MM.1S (cell line): ENCODE measurements around the gene BCR.

Experiments used
- EZH2 ChIP-seq: fragments of 300-600 bp; sonication (generic); optimal IDR thresholded peaks from 2 replicates; pipeline ENCODE3; 2017; ENCODE audit warnings: low read depth, mild to moderate bottlenecking, antibody characterized with exemption, low read length, mixed read lengths
- TF ChIP-seq, protein P1 (sequence below): fragments of 300-600 bp; sonication (generic); IDR thresholded peaks from 2 replicates; pipeline ENCODE4 v1.5.1; 2016; ENCODE audit warnings: antibody characterized with exemption, low read length, mixed read lengths

DNA sequence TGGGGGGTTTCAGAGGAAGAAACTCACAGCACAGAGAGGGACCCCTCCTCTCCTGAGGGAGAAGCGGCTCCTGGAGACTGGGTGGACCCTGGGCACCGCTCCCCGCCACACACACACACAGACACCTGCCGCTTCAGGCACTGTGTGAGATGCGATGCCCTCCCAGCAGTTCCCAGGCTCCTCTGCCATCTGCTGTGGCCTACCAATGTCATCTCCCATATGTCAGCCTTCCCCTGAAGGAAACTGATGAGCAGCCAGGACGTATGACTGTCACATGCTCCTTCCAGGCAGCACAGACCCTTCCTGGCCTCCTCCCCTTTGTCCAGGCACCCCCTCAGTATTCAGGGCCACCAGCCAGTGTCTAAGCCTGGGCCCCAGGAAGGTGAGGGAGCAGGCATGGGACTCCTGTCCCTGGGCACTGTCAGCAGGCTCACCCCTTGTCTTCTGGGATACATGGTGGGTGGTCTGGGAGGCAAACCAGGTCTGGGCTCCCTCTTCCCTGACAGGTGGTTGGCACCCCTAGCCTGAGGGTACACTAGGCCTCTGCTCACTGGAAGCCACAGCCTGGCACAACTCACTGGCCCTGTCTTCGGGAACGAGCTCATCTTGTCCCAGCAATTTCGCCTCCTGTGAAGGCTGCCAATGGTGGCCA is 11.8 kb upstream of the BCR start:
- TF ChIP-seq, protein P1, sequence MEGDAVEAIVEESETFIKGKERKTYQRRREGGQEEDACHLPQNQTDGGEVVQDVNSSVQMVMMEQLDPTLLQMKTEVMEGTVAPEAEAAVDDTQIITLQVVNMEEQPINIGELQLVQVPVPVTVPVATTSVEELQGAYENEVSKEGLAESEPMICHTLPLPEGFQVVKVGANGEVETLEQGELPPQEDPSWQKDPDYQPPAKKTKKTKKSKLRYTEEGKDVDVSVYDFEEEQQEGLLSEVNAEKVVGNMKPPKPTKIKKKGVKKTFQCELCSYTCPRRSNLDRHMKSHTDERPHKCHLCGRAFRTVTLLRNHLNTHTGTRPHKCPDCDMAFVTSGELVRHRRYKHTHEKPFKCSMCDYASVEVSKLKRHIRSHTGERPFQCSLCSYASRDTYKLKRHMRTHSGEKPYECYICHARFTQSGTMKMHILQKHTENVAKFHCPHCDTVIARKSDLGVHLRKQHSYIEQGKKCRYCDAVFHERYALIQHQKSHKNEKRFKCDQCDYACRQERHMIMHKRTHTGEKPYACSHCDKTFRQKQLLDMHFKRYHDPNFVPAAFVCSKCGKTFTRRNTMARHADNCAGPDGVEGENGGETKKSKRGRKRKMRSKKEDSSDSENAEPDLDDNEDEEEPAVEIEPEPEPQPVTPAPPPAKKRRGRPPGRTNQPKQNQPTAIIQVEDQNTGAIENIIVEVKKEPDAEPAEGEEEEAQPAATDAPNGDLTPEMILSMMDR: no peak
- no peak for TF ChIP-seq EZH2
